Measurements from ENCODE around the gene PTPRN2. TPM values are rescaled to one million over a fixed set of nuclear protein-coding genes. Genes with fewer than 3 reads are reported as not detected.

PTPRN2 gene
- total RNA-seq, 1 donor, result 0.09 TPM

DNA sequence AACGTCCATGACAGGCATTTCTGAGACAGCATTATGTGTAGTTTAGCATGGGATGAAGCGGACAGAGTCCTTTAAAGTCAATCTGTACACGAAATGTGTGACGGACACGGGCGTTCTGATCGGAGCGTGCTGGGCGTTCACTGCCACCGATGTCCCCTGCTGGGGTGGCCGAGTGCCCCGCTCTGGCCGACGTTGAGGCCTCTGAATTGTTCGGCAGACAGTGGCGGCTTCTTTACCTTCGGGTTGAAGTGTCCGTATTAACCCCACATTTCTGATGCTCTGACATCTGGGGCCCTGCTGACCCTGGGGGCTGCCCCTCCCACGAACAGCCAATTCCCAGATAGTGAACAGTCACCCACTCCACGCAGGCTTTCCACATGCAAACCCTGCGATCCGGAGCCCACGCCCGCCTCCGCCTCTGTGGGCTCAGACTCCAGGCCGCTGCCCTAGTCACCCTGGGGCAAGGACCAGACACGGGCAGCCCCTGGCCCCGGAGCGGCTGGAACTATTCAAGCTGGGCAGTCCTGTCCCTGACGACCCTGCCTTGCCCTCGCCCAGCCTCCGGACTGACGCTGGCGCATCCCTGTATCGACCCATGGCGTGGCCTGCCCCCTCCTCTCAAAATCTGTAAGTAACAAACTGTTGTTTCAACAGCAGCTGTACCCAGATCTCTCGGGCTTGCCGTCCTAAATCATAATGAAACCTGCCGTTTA, 445.7 kb downstream of the PTPRN2 start:
- no peak overlapping the region for H3K4me3 ChIP-seq (ENCODE audit: low read depth, low read length)
- DNase-seq (ENCODE audit: low read depth), result no peak
- no peak for TF ChIP-seq CTCF (IDR thresholded peaks at IDR 0.05; ENCODE audit: insufficient read depth, low read length)

DNA sequence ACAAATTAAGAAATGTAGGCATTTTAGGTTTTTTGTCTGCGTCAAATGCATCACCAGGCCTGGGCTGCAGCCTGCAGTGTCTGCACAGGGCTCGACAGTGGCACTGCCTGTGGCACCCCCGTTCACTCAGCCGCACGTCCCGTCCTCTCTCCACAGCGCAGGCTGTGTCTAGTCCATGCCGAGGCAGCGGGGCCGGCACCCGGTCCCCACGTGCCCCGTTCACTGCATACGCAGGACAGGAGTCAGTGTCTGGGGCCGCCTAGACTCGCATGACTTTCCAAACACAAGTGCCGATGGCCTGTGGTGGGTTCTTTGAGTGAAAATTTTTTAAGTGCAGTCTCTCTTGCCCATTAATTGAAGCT, 446.4 kb downstream of the PTPRN2 start:
- DNase-seq (ENCODE audit: low read depth), result no peak
- H3K4me3 ChIP-seq (ENCODE audit: low read depth, low read length), result no peak overlapping the region
- TF ChIP-seq CTCF (IDR thresholded peaks at IDR 0.05; ENCODE audit: insufficient read depth, low read length), result no peak

GRCh38 chr7:158140538-158141220, 446.9 kb downstream of the PTPRN2 start:
- no peak for DNase-seq (ENCODE audit: low read depth)
- TF ChIP-seq CTCF (IDR thresholded peaks at IDR 0.05; ENCODE audit: insufficient read depth, low read length), result no peak

GRCh38 chr7:158139499-158139898, 448.1 kb downstream of the PTPRN2 start:
- no peak overlapping the region for H3K4me3 ChIP-seq (ENCODE audit: low read depth, low read length)
- TF ChIP-seq CTCF (IDR thresholded peaks at IDR 0.05; ENCODE audit: insufficient read depth, low read length), result no peak
- DNase-seq (ENCODE audit: low read depth), result no peak

More at GRCh38 chr7:158140538-158141220, 446.9 kb downstream of the PTPRN2 start:
- H3K4me3 ChIP-seq (ENCODE audit: low read depth, low read length), result no peak overlapping the region

DNA sequence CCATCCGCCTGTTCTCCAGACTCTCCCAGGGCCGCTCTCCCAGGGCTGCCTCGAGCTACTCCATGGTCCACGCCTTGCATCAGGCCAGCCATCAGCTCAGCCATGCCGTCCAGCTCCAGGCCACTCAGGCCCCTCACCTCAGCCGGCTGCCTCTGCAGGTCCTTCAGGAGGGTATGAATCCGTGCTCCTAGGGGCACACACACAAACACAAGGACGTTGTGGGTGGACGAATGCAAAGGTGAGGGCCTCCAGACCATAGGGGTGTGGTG, 449.4 kb downstream of the PTPRN2 start:
- DNase-seq (ENCODE audit: low read depth), result no peak
- no peak overlapping the region for H3K4me3 ChIP-seq (ENCODE audit: low read depth, low read length)
- no peak for TF ChIP-seq CTCF (IDR thresholded peaks at IDR 0.05; ENCODE audit: insufficient read depth, low read length)

DNA sequence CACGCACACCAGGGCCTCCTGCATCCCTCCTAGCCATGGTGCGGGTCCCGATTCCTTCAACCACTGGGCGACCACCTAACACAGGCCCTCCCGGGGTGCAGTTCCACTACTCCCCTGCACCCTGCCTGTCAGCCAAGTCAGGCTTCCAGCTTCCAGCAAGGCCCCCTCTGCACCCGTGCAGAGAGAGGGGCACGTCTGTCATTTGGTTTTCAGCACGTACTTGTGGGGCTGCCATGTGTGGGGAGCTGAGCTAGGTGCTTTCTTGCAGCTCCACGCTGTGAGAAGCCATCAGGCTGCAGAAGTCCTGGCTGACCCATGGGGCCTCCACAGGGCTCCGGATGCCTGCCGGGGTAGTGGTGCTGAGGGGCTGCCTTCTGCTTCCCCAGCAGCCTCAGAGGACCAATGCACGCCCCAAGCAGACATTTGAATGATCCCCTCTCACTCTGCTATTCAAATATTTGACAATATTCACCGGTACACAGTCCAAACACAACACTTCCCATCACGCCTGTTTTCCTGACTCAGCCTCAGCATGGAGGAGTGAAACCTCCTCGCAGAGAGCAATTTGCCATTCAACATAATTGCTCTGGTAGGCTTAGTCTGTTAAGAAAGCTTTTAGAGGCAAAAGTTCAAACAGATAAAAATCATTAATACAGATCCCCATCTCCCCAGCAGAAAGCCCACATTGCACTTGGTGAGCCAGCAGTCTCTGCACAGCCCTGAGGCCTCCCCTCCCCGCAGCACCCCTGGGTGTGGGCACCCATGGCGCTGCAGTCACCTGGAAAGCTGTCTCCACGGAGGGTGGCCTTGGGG, 449.9 kb downstream of the PTPRN2 start:
- DNase-seq (ENCODE audit: low read depth), result no peak
- no peak overlapping the region for H3K4me3 ChIP-seq (ENCODE audit: low read depth, low read length)
- TF ChIP-seq CTCF (IDR thresholded peaks at IDR 0.05; ENCODE audit: insufficient read depth, low read length), result no peak

All from fibroblast of the aortic adventitia (primary cell).